Measurements from ENCODE around the gene LMAN1.

The LMAN1 gene

DNA sequence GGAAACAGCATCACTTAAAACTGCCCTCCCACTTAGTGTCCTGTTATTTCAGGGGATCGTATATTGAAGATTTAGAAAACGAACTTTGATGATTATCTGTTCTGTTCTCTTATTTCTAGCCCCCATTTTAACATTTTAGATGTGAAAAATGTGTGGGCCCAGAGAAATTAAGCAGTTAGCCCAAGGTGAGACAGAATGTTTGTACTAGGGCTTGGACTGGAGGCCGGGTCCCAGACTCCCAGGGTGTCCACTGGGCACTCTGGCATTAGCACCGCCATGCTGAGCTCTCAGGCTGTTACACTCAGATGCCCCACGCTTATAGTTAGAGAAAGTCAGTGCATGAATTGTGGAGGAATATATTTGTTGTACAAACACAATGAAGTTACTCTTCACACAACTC lies 80.3 kb downstream of the LMAN1 start:
- Histone ChIP-seq H3K27me3 (ENCODE audit: insufficient read depth, low read length) (0 out of 2 replicates have a peak, but pooled peaks cover 3% of the 10 kb centered on the region), H3K4me1 (ENCODE audit: insufficient read depth, low read length, severe bottlenecking) (no peaks in the 10 kb centered on the region)

More for the DNA sequence above, 80.3 kb downstream of the LMAN1 start:
- Histone ChIP-seq H3K27ac (ENCODE audit: low read depth, low read length, poor library complexity, severe bottlenecking) (no peak overlapping the region), H3K9me2 (ENCODE audit: low read depth, low read length) (no peaks in the 10 kb centered on the region), H3K79me2 (ENCODE audit: insufficient read depth, low read length) (no peaks in the 10 kb centered on the region), H3K9ac (ENCODE audit: low read length) (no peak overlapping the region), H4K20me1 (ENCODE audit: insufficient read depth, low read length) (no peaks in the 10 kb centered on the region), H3K36me3 (ENCODE audit: insufficient read depth, low read length) (no peaks in the 10 kb centered on the region), H2AFZ (ENCODE audit: low read length) (no peak overlapping the region), H3K9me3 (ENCODE audit: low read length) (no peaks in the 10 kb centered on the region), H3K4me2 (ENCODE audit: low read length) (no peak overlapping the region), H3F3A (ENCODE audit: insufficient read depth, low read length) (no peaks in the 10 kb centered on the region), H3K4me3 (ENCODE audit: low read depth, low read length, poor library complexity, severe bottlenecking) (no peak overlapping the region)
- TF ChIP-seq, protein P1, sequence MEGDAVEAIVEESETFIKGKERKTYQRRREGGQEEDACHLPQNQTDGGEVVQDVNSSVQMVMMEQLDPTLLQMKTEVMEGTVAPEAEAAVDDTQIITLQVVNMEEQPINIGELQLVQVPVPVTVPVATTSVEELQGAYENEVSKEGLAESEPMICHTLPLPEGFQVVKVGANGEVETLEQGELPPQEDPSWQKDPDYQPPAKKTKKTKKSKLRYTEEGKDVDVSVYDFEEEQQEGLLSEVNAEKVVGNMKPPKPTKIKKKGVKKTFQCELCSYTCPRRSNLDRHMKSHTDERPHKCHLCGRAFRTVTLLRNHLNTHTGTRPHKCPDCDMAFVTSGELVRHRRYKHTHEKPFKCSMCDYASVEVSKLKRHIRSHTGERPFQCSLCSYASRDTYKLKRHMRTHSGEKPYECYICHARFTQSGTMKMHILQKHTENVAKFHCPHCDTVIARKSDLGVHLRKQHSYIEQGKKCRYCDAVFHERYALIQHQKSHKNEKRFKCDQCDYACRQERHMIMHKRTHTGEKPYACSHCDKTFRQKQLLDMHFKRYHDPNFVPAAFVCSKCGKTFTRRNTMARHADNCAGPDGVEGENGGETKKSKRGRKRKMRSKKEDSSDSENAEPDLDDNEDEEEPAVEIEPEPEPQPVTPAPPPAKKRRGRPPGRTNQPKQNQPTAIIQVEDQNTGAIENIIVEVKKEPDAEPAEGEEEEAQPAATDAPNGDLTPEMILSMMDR (IDR thresholded peaks at IDR 0.05; ENCODE audit: low read length): no peak
- TF ChIP-seq EZH2 (IDR thresholded peaks at IDR 0.05; ENCODE audit: borderline replicate concordance, low read length): no peak
